Mesenchymal stem cell (in vitro differentiated cells and primary cell): ENCODE measurements around the gene PLGRKT.

ENCODE experiments used
- DNase-seq: peaks from one replicate; pipeline ENCODE4 v3.0.0-alpha.2; 2013
- H2AFZ ChIP-seq: one replicate; pipeline ENCODE4 v1.6.1; 2013; ENCODE audit warnings: low read depth, mild to moderate bottlenecking, control low read depth, inconsistent platforms, low read length, moderate library complexity
- H2AK5ac ChIP-seq: 2 replicates; pipeline ENCODE4 v1.6.1; 2013; ENCODE audit warnings: low read length, moderate library complexity, mild to moderate bottlenecking, inconsistent platforms; ENCODE audit not compliant: severe bottlenecking
- H2BK120ac ChIP-seq: one replicate; pipeline ENCODE4 v1.6.1; 2013; ENCODE audit warnings: low read depth, mild to moderate bottlenecking, inconsistent platforms, low read length, moderate library complexity
- H2BK12ac ChIP-seq, 2 experiments: one replicate each; pipeline ENCODE4 v1.6.1; 2013; ENCODE audit warnings: inconsistent platforms in 2 of 2, low read length in 2 of 2, mild to moderate bottlenecking in 2 of 2, moderate library complexity in 2 of 2, control low read depth in 1 of 2
- H2BK15ac ChIP-seq: one replicate; pipeline ENCODE4 v1.6.1; 2013; ENCODE audit warnings: mild to moderate bottlenecking, low read depth, inconsistent platforms; ENCODE audit not compliant: poor library complexity, severe bottlenecking
- H2BK5ac ChIP-seq: 2 replicates; pipeline ENCODE4 v1.6.1; 2013; ENCODE audit warnings: low read depth, mild to moderate bottlenecking, low read length, control low read depth, inconsistent platforms; ENCODE audit not compliant: poor library complexity, severe bottlenecking
- H3K14ac ChIP-seq, 2 experiments: one replicate each; pipeline ENCODE4 v1.6.1; 2013; ENCODE audit warnings: inconsistent platforms in 2 of 2, low read length in 2 of 2, control low read depth in 1 of 2, mild to moderate bottlenecking in 1 of 2, moderate library complexity in 1 of 2
- H3K18ac ChIP-seq, 2 experiments: one replicate each; pipeline ENCODE4 v1.6.1; 2013; ENCODE audit warnings: inconsistent platforms in 2 of 2, low read length in 2 of 2, control low read depth in 1 of 2, low read depth in 1 of 2, mild to moderate bottlenecking in 1 of 2
- H3K23ac ChIP-seq, 2 experiments: one replicate each; pipeline ENCODE4 v1.6.1; 2013; ENCODE audit warnings: inconsistent platforms in 2 of 2, low read length in 2 of 2, mild to moderate bottlenecking in 2 of 2, moderate library complexity in 2 of 2, control low read depth in 1 of 2
- H3K27ac ChIP-seq: 2 replicates; pipeline ENCODE4 v1.5.1; 2013; ENCODE audit warnings: mild to moderate bottlenecking, moderate library complexity, low read length, control low read depth, inconsistent platforms; ENCODE audit not compliant: poor library complexity, severe bottlenecking
- H3K27me3 ChIP-seq, 2 experiments: 2 replicates each; pipeline versions ENCODE4 v1.6.1 to v1.7.0; 2013; ENCODE audit warnings: low read length in 2 of 2, mild to moderate bottlenecking in 2 of 2, moderate library complexity in 2 of 2, control low read depth in 1 of 2, inconsistent platforms in 1 of 2; ENCODE audit not compliant: control insufficient read depth in 1 of 2, insufficient read depth in 1 of 2
- H3K36me3 ChIP-seq, 2 experiments: 2 replicates each; pipeline versions ENCODE4 v1.6.1 to v1.7.0; 2013; ENCODE audit warnings: low read length in 2 of 2, control low read depth in 1 of 2, inconsistent platforms in 1 of 2, low read depth in 1 of 2, mild to moderate bottlenecking in 1 of 2; ENCODE audit not compliant: insufficient read depth in 2 of 2, control insufficient read depth in 1 of 2
- H3K4ac ChIP-seq, 2 experiments: one replicate each; pipeline ENCODE4 v1.6.1; 2013; ENCODE audit warnings: inconsistent platforms in 2 of 2, low read length in 2 of 2, mild to moderate bottlenecking in 2 of 2, moderate library complexity in 2 of 2, control low read depth in 1 of 2, low read depth in 1 of 2
- H3K4me1 ChIP-seq: 2 replicates; pipeline ENCODE4 v1.6.1; 2013; ENCODE audit warnings: low read depth, low read length, control low read depth; ENCODE audit not compliant: control insufficient read depth, insufficient read depth
- H3K4me2 ChIP-seq: 2 replicates; pipeline ENCODE4 v1.6.1; 2013; ENCODE audit warnings: low read length, mild to moderate bottlenecking, inconsistent platforms; ENCODE audit not compliant: poor library complexity, severe bottlenecking
- H3K4me3 ChIP-seq, 2 experiments: 2 replicates each; pipeline versions ENCODE4 v1.5.1 to v1.7.0; 2013; ENCODE audit warnings: low read length in 2 of 2, mild to moderate bottlenecking in 2 of 2, control low read depth in 1 of 2, low read depth in 1 of 2; ENCODE audit not compliant: insufficient read depth in 1 of 2
- H3K79me1 ChIP-seq: replicated peaks from 2 replicates; pipeline ENCODE4 v1.6.1; 2013; ENCODE audit warnings: mild to moderate bottlenecking, control low read depth, low read length, inconsistent platforms; ENCODE audit not compliant: poor library complexity, severe bottlenecking
- H3K9ac ChIP-seq: 2 replicates; pipeline ENCODE4 v1.7.0; 2013; ENCODE audit warnings: mild to moderate bottlenecking, low read length, moderate library complexity
- H3K9me3 ChIP-seq: 2 replicates; pipeline ENCODE4 v1.7.0; 2013; ENCODE audit warnings: mild to moderate bottlenecking, low read length; ENCODE audit not compliant: control insufficient read depth
- H4K8ac ChIP-seq: one replicate; pipeline ENCODE4 v1.6.1; 2013; ENCODE audit warnings: inconsistent platforms, mild to moderate bottlenecking, low read length, moderate library complexity
- H4K91ac ChIP-seq: one replicate; pipeline ENCODE4 v1.6.1; 2013; ENCODE audit warnings: mild to moderate bottlenecking, low read length, inconsistent platforms
- WGBS: methylation state at CpG from one replicate; pipeline ENCODE4 v1.1.7; 2013; ENCODE audit warnings: mixed read lengths; 5-methylcytosine and 5-hydroxymethylcytosine counted together

PLGRKT gene

DNA sequence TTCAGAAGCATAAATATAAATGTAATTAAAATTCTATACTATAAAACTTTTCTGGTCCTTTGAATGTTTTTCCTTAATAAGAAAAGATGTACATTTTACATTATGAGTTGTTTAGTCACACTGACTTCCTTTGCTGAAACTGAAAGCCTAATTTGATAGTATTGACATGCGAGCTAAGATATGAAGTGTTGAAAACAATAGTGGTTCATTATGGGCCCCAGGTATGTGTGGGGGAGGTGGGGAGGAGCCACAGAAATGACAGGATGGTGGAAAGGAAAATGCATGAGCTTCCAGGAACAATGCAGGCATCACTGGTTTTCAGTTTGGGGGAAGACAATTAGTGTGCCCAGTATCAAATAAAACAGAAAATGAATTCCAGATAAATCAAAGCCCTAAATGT lies 62.6 kb downstream of the PLGRKT start:
- Histone ChIP-seq H3K4me2 (no peak overlapping the region), H3K4ac (no peak overlapping the region), H2AK5ac (no peak overlapping the region), H3K9ac (no peak overlapping the region), H4K91ac (no peak overlapping the region), H4K8ac (no peak overlapping the region), H3K27ac (no peak overlapping the region), H2BK120ac (no peak overlapping the region), H3K18ac (no peak overlapping the region), H2BK5ac (no peak overlapping the region), H3K14ac (no peak overlapping the region), H3K4me3 (no peak overlapping the region), H3K36me3 (no peaks in the 10 kb centered on the region), H3K9me3 (no peaks in the 10 kb centered on the region), H3K27me3 (no peaks in the 10 kb centered on the region), H3K23ac (no peak overlapping the region), H2BK12ac (no peak overlapping the region), H2BK15ac (no peak overlapping the region), H2AFZ (no peak overlapping the region), H3K79me1 (peaks cover 2% of the 10 kb centered on the region), H3K4me1 (no peaks in the 10 kb centered on the region)
- 40% methylated on average over 1 of the region's 1 CpG for WGBS
- no peak for DNase-seq

DNA sequence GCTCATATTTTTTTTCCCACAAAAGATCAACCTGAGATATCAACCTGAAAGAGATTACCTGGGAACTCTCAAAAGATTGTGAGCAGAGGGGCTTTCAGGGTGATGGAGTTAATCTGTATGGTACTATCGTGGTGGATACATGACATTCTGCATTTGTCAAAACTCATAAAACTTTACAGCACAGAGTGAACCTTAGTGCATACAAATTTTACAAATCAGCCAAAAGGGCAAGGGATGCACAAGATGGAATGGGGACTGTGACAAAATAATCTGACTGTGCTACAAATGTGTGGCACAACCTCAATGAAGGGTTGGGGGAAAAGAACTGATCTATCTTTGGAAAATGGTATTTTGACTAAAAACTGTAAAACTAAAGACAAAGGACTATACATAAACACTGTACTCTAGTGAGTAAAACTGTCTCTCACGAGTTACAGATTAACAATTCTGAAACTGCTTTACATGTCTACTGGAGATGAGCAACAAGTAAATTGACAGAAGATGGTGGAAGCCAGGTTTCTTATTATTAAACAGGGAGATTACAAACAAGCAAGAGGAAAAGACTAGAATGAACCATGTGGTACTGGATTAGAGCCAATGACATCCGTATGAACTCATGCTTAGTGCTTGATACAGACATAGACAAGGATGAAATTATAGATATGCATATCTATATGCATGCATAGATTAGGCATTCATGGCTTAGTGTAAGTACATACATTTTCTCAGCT lies 73.3 kb downstream of the PLGRKT start:
- Histone ChIP-seq H3K9ac (no peak overlapping the region), H3K14ac (no peak overlapping the region), H3K79me1 (no peaks in the 10 kb centered on the region), H2BK120ac (no peak overlapping the region), H3K18ac (no peak overlapping the region), H2BK15ac (no peak overlapping the region), H2AFZ (no peak overlapping the region), H2BK12ac (no peak overlapping the region), H3K4me2 (no peak overlapping the region), H2AK5ac (no peak overlapping the region), H3K23ac (no peak overlapping the region), H3K27me3 (no peaks in the 10 kb centered on the region), H3K4me1 (no peaks in the 10 kb centered on the region), H3K27ac (no peak overlapping the region), H4K91ac (no peak overlapping the region), H2BK5ac (no peak overlapping the region), H3K4ac (no peak overlapping the region), H3K9me3 (no peaks in the 10 kb centered on the region), H4K8ac (no peak overlapping the region), H3K4me3 (no peak overlapping the region), H3K36me3 (peaks cover 0 to 6% of the 10 kb centered on the region in 2 experiments)
- no peak for DNase-seq
- 100% methylated on average over 1 of the region's 3 CpGs for WGBS

DNA sequence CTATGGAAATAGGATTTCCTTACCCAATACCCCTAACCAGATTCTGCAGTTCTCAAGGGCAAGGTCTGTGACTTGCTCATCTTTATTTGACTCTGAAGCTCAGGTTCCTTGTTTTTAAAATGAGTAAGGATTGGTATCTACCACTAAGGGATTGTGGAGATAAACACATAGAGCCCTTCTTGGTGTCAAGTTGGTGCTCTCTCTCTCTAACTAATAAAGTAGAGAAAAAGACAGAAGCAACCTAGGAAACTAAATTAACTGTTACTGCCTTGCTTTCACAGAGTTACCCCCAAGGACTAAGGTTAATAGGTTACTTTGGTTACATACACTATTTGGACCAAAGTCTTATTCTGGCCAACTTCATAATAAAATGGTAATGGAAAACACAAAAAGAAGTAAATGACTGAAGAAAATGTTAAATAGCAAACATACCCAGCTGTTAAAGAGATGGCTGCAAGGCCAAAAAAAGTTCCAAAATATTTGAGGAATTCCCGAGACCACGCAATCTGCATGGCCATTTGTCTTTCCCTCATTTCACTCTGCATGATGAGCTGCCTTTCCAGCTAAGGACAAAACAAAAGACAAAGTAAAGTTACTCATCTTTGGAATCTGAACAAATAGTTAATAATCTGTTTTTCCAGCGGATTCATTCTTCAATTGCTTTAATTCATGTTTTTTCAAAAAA lies 76.3 kb downstream of the PLGRKT start:
- Histone ChIP-seq H2BK15ac (no peak overlapping the region), H3K4me2 (no peak overlapping the region), H3K4me3 (no peak overlapping the region), H3K9me3 (no peaks in the 10 kb centered on the region), H3K23ac (no peak overlapping the region), H3K79me1 (no peaks in the 10 kb centered on the region), H3K14ac (no peak overlapping the region), H2BK120ac (no peak overlapping the region), H3K4me1 (no peaks in the 10 kb centered on the region), H3K9ac (no peak overlapping the region), H4K91ac (no peak overlapping the region), H2BK5ac (no peak overlapping the region), H4K8ac (no peak overlapping the region), H3K27ac (no peak overlapping the region), H3K4ac (no peak overlapping the region), H3K18ac (no peak overlapping the region), H2AK5ac (no peak overlapping the region), H2BK12ac (no peak overlapping the region), H3K36me3 (peaks cover 0 to 13% of the 10 kb centered on the region in 2 experiments), H3K27me3 (no peaks in the 10 kb centered on the region), H2AFZ (no peak overlapping the region)
- 79% methylated on average over 3 of the region's 3 CpGs for WGBS
- no peak for DNase-seq

DNA sequence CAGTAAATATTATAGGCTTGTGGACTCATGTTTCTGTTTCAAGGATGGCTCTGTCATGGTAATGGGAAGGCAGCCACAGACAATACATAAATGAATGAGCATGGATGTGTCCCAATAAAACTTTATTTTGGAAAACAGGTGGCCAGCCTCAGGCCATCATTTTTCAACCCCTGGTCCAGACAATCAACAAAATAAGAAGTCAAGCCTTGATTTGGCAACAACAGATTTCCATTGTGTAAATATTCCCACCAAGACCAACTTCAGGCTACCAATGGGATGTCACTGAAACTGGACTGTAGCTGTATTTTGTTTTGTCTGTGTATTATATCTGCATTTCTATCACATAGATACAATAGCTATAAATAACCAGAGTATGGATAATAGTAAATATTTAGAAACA lies 77.4 kb downstream of the PLGRKT start:
- Histone ChIP-seq H3K23ac (no peak overlapping the region), H3K14ac (no peak overlapping the region)

More for the DNA sequence above, 77.4 kb downstream of the PLGRKT start:
- H3K27me3 ChIP-seq = no peaks in the 10 kb centered on the region
- no peak overlapping the region for H3K4me2 ChIP-seq
- no peak overlapping the region for H3K4me3 ChIP-seq
- no peak overlapping the region for H4K8ac ChIP-seq
- H3K79me1 ChIP-seq = no peaks in the 10 kb centered on the region
- no peak overlapping the region for H2BK12ac ChIP-seq
- H3K18ac ChIP-seq = no peak overlapping the region
- DNase-seq = no peak
- no peaks in the 10 kb centered on the region for H3K4me1 ChIP-seq
- H4K91ac ChIP-seq = no peak overlapping the region
- H3K4ac ChIP-seq = no peak overlapping the region
- H2AFZ ChIP-seq = no peak overlapping the region
- no peak overlapping the region for H3K9ac ChIP-seq
- no peak overlapping the region for H2AK5ac ChIP-seq
- no peak overlapping the region for H2BK120ac ChIP-seq
- H3K27ac ChIP-seq = no peak overlapping the region
- H3K9me3 ChIP-seq = no peaks in the 10 kb centered on the region
- no peak overlapping the region for H2BK5ac ChIP-seq
- H2BK15ac ChIP-seq = no peak overlapping the region
- H3K36me3 ChIP-seq = peaks cover 0 to 13% of the 10 kb centered on the region in 2 experiments
